HEK293T (cell line): ENCODE results near the gene SPATA20.

Experiments used
- CTCF ChIA-PET: fragments of 350-600 bp; formaldehyde crosslinking; extraction: SDS; loops from one replicate; lab custom pipeline; 2021; ENCODE audit warnings: antibody characterized with exemption, inconsistent platforms; lab: Yijun Ruan, JAX
- POLR2A ChIA-PET: fragments of 350-600 bp; formaldehyde crosslinking; extraction: SDS; loops from one replicate; lab custom pipeline; 2020; ENCODE audit warnings: antibody characterized with exemption, inconsistent platforms; lab: Yijun Ruan, JAX
- DNase-seq: peaks from one replicate; pipeline ENCODE4 v3.0.0; 2012; ENCODE audit warnings: mixed read lengths; ENCODE audit errors: extremely low spot score
- ARNT ChIP-seq: fragments of 450-650 bp; IDR thresholded peaks from 2 replicates; pipeline ENCODE4 v1.6.1; 2017; ENCODE audit warnings: mild to moderate bottlenecking
- BHLHE40 ChIP-seq: fragments of 450-650 bp; IDR thresholded peaks from 2 replicates; pipeline ENCODE4 v1.6.1; 2016; ENCODE audit warnings: mild to moderate bottlenecking, moderate library complexity, borderline replicate concordance
- CTBP1 ChIP-seq: fragments of 450-650 bp; IDR thresholded peaks from 2 replicates; pipeline ENCODE4 v1.6.1; 2016; ENCODE audit warnings: borderline replicate concordance
- ELF4 ChIP-seq: fragments of 450-650 bp; IDR thresholded peaks from 2 replicates; pipeline ENCODE4 v1.6.1; 2017; ENCODE audit warnings: antibody characterized with exemption
- FOXA1 ChIP-seq: fragments of 450-650 bp; IDR thresholded peaks from 2 replicates; pipeline ENCODE4 v1.6.1; 2016; ENCODE audit warnings: mild to moderate bottlenecking
- FOXK2 ChIP-seq: fragments of 450-650 bp; IDR thresholded peaks from 2 replicates; pipeline ENCODE4 v1.6.1; 2016; ENCODE audit warnings: mild to moderate bottlenecking
- FOXM1 ChIP-seq: fragments of 450-650 bp; IDR thresholded peaks from 2 replicates; pipeline ENCODE4 v1.6.1; 2017; ENCODE audit warnings: mild to moderate bottlenecking, borderline replicate concordance
- HDGF ChIP-seq: fragments of 450-650 bp; IDR thresholded peaks from 2 replicates; pipeline ENCODE4 v1.6.1; 2017; ENCODE audit warnings: antibody characterized with exemption, borderline replicate concordance
- L3MBTL2 ChIP-seq: fragments of 450-650 bp; conservative IDR thresholded peaks from 2 replicates; pipeline ENCODE4 v1.6.1; 2016; ENCODE audit warnings: mild to moderate bottlenecking
- LEF1 ChIP-seq: fragments of 450-650 bp; IDR thresholded peaks from 2 replicates; pipeline ENCODE4 v1.6.1; 2017; ENCODE audit warnings: mild to moderate bottlenecking, borderline replicate concordance
- NFRKB ChIP-seq: fragments of 450-650 bp; IDR thresholded peaks from 2 replicates; pipeline ENCODE4 v1.6.1; 2016; ENCODE audit warnings: mild to moderate bottlenecking, moderate library complexity
- SP1 ChIP-seq: fragments of 450-650 bp; IDR thresholded peaks from 2 replicates; pipeline ENCODE4 v1.6.1; 2017
- SUZ12 ChIP-seq: fragments of 450-650 bp; IDR thresholded peaks from 2 replicates; pipeline ENCODE4 v1.6.1; 2016; ENCODE audit warnings: mild to moderate bottlenecking
- TARDBP ChIP-seq: fragments of 450-650 bp; IDR thresholded peaks from 2 replicates; pipeline ENCODE4 v1.6.1; 2016
- ZNF384 ChIP-seq: fragments of 450-650 bp; IDR thresholded peaks from 2 replicates; pipeline ENCODE4 v1.6.1; 2016
- TF ChIP-seq, protein P1 (sequence below): fragments of 450-650 bp; IDR thresholded peaks from 2 replicates; pipeline ENCODE4 v1.6.1; 2016

The SPATA20 gene

DNA sequence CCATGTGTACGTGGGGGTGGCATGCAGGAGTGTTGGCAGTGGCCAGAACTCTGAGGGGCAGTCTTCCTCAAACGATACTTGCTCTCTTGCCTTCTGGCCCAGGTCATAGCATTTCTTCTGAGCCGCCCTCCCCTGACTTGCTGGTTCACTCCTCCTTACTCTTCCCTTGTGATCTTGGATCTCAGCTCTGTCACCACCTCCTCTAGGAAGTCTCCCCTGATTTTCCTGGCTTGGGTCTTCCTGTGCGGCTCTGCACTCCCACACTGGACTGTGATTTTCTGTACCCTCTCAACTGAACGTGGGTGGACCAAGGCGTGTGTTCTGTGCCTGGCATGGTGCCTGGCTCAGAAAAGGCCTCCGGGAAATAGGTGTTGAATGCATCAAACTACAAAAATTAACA, 11.6 kb upstream of the SPATA20 start:
- DNase-seq, result no peak
- CTCF ChIA-PET, result interaction anchor here (0.6 kb wide), 1 partner anchor 159 kb away, joined by 5 read pairs; no protein-coding TSS in a partner anchor
- TF ChIP-seq L3MBTL2 (no peak), NFRKB (no peak), TARDBP (no peak), SP1 (no peak), BHLHE40 (no peak), ARNT (no peak), LEF1 (no peak), FOXM1 (no peak), FOXK2 (no peak), FOXA1 (no peak), ELF4 (no peak), SUZ12 (no peak), CTBP1 (no peak), ZNF384 (no peak), HDGF (no peak)
- TF ChIP-seq, protein P1, sequence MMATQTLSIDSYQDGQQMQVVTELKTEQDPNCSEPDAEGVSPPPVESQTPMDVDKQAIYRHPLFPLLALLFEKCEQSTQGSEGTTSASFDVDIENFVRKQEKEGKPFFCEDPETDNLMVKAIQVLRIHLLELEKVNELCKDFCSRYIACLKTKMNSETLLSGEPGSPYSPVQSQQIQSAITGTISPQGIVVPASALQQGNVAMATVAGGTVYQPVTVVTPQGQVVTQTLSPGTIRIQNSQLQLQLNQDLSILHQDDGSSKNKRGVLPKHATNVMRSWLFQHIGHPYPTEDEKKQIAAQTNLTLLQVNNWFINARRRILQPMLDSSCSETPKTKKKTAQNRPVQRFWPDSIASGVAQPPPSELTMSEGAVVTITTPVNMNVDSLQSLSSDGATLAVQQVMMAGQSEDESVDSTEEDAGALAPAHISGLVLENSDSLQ, result no peak
- POLR2A ChIA-PET, result no interaction called here

DNA sequence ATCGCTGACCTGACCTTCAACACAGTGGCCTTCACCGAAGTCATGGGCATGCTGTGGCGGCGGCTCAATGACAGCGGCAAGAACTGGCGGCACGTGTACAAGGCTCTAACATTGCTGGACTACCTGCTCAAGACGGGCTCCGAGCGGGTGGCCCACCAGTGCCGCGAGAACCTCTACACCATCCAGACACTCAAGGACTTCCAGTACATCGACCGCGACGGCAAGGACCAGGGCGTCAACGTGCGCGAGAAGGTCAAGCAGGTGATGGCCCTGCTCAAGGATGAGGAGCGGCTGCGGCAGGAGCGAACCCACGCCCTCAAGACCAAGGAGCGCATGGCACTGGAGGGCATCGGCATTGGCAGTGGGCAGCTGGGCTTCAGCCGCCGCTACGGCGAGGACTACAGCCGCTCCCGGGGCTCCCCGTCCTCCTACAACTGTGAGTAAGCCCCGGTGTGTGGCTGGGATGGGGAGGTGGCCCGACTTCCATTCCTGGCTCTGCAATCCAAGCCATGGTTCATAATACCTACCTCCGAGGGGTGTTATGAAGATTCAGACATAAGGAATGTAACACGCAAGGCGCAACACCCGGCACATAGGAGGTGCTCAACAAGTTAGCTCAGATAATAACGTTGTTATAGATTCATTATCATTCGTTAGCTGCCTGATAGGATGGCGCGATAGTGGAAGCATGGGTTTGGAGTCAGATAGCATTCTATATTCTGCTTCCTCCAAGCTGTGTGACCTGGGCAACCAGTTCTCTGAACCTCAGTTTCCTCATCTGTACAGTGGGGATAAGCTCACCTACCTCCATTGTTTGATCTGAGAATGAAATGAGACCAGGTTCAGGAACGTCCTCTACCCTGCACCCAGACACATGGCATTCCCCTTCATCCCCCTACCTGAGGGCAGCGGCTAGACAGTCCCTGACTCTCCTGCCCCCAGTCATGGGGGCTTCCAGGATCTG, 10.0 kb upstream of the SPATA20 start:
- TF ChIP-seq SUZ12 (no peak), LEF1 (no peak), FOXM1 (no peak), FOXA1 (no peak), NFRKB (no peak), ARNT (no peak), L3MBTL2 (no peak), SP1 (no peak), ZNF384 (no peak), CTBP1 (no peak), FOXK2 (no peak), TARDBP (no peak), BHLHE40 (no peak), ELF4 (no peak), HDGF (no peak)
- TF ChIP-seq, protein P1, result no peak
- CTCF ChIA-PET, result no interaction called here
- POLR2A ChIA-PET, result no interaction called here
- DNase-seq, result no peak

DNA sequence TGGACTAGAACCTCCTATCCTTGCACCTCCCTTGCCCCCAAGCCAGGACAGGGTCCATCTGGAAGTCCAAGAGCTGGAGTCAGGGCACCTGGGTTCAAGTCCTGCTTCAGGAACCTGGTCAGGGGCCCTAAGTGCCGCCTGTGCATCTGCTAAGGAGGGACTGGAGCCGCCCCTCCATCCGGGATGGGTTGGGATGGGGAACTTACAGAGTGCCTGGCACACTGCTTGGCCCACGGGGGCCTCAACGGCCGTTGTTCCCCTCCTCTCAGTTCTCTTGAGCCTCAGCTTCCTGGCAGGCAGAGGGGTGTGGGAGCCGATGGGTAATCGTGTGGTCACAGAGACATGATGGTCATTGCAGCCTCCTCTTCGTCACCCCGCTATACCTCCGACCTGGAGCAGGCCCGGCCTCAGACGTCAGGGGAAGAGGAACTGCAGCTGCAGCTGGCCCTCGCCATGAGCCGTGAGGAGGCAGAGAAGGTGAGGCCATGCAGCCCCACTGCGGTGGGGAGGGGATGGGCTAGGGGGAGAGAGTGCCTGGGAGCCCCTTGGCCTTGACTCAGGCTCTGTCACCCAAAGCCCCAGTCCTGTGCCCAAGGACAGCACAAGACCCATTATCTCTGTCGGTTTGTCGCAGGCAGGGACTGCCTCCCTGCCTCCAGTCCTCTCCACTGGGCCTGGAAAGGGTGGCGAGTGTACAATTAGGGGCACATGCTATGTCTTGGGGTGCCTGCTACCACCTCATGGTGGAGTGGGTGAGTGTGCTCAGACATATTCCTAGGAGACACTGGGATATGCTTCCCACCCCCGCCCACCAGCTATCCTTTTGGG, 9.0 kb upstream of the SPATA20 start:
- POLR2A ChIA-PET, result interaction anchor here (1.2 kb wide), 1 partner anchor 59 kb away, joined by 3 read pairs; no protein-coding TSS in a partner anchor

DNA sequence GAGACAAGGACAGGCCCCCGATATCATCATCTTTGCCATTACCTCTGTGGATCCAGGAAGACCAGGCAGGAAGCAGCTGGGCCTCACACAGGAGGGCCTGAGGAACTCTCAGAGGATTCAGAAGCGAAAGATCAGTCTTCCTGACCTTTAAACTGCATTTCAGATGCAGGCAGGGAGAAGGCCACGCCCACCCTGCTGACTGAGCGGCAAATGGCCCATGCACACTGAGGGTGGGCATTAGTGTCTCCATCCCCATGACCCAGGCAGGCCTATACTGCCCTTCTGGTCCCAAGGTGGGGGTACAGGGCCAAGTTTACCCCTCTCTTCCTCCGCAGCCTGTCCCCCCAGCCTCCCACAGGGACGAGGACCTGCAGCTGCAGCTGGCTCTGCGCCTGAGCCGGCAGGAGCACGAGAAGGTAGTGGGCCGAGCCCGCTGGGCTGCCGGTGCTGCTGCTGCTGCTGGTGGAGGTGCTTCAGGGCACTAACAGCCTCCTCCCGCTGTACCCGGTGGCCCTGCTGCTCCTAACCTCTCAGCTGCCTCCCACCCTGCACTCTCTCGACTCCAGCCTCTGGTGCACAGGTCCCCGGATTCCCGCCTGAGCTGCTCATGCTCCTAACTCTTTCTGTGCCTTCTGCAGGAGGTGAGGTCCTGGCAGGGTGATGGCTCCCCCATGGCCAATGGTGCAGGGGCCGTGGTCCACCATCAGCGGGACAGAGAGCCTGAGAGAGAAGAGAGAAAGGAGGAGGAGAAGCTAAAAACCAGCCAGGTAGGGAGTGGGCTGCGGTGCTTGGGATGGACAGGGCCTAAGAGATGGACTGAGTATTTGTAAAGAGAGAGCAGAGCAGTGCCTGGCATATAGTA, 8.2 kb upstream of the SPATA20 start:
- ChIA-PET CTCF (no interaction called here), POLR2A (interaction anchor here (1.2 kb wide), 1 partner anchor 59 kb away, joined by 3 read pairs; no protein-coding TSS in a partner anchor)
- no peak for TF ChIP-seq ZNF384
- TF ChIP-seq HDGF, result no peak
- TF ChIP-seq BHLHE40, result no peak
- TF ChIP-seq SUZ12, result no peak
- TF ChIP-seq SP1, result no peak
- TF ChIP-seq CTBP1, result no peak
- TF ChIP-seq, protein P1, result no peak
- TF ChIP-seq L3MBTL2, result no peak

More for the DNA sequence above, 9.0 kb upstream of the SPATA20 start:
- no peak for DNase-seq
- no peak for TF ChIP-seq FOXM1
- TF ChIP-seq CTBP1, result no peak
- TF ChIP-seq, protein P1, result no peak
- TF ChIP-seq L3MBTL2, result no peak
- no peak for TF ChIP-seq LEF1
- no peak for TF ChIP-seq FOXA1
- TF ChIP-seq TARDBP, result no peak
- CTCF ChIA-PET, result no interaction called here

More for the DNA sequence above, 8.2 kb upstream of the SPATA20 start:
- DNase-seq, result no peak
